Hematopoietic multipotent progenitor cell treated with erythropoietin and hydrocortisone succinate and interleukin-3 and kit ligand, for 4 days (in vitro differentiated cells): ENCODE data around the gene SPATS1.
A peak's percentile ranks its signal among the peaks of the same experiment; 100 is the strongest.

ENCODE experiments used
- DNase-seq: peaks from one replicate; pipeline ENCODE4 v3.0.0-alpha.2; 2015

Gene SPATS1

GRCh38 chr6:44342489-44342888 lies at the start of gene SPATS1:
Gene SPATS1, plus strand, starts transcription at chr6:44342650. Its CDS starts 446 bp downstream, at chr6:44343096.
- peak; percentile 35 for DNase-seq

- DNase-seq, result no peak
These were observed 49.6 kb upstream of the SPATS1 start for GRCh38 chr6:44292661-44293365.

- no peak for DNase-seq
These were observed 47.3 kb upstream of the SPATS1 start for GRCh38 chr6:44294832-44295791.

- DNase-seq, result peak; percentile 67
These were observed 45.1 kb upstream of the SPATS1 start for GRCh38 chr6:44297063-44298038.

- DNase-seq, result peak; percentile 26
These were observed 44.2 kb upstream of the SPATS1 start for GRCh38 chr6:44298055-44298803.

- DNase-seq, result no peak
These were observed 43.6 kb upstream of the SPATS1 start for GRCh38 chr6:44298864-44299263.

GRCh38 chr6:44300292-44300823 lies 42.1 kb upstream of the SPATS1 start:
- DNase-seq, result no peak

- DNase-seq, result no peak
These were observed 41.3 kb upstream of the SPATS1 start for GRCh38 chr6:44301106-44301505.

GRCh38 chr6:44301782-44302564 lies 40.5 kb upstream of the SPATS1 start:
- no peak for DNase-seq

- DNase-seq, result no peak
These were observed 39.6 kb upstream of the SPATS1 start for GRCh38 chr6:44302856-44303255.

- no peak for DNase-seq
These were observed 38.6 kb upstream of the SPATS1 start for GRCh38 chr6:44303842-44304241.

GRCh38 chr6:44304282-44305199 lies 37.9 kb upstream of the SPATS1 start:
- DNase-seq, result peak; percentile 70

GRCh38 chr6:44305200-44305725 lies 37.2 kb upstream of the SPATS1 start:
- no peak for DNase-seq

GRCh38 chr6:44306710-44307109 lies 35.7 kb upstream of the SPATS1 start:
- DNase-seq, result no peak

GRCh38 chr6:44307217-44307616 lies 35.2 kb upstream of the SPATS1 start:
- DNase-seq, result no peak

GRCh38 chr6:44309092-44309491 lies 33.4 kb upstream of the SPATS1 start:
- DNase-seq, result no peak

- DNase-seq, result no peak
These were observed 32.8 kb upstream of the SPATS1 start for GRCh38 chr6:44309631-44310030.

GRCh38 chr6:44310241-44310640 lies 32.2 kb upstream of the SPATS1 start:
- DNase-seq, result no peak

GRCh38 chr6:44311304-44311703 lies 31.1 kb upstream of the SPATS1 start:
- DNase-seq, result no peak
